WTC11 (cell line): ENCODE data around the gene PTPRO. TPM values are rescaled to one million over a fixed set of nuclear protein-coding genes. Genes with fewer than 3 reads are reported as not detected.

Experiments used
- ATAC-seq: fragments of 200-7000 bp; cut with Tn5 transposase; 2 replicates; pipeline ENCODE4 v1.10.0; 2021; ENCODE audit warnings: mild to moderate bottlenecking, moderate library complexity
- CTCF ChIA-PET: fragments of 300-600 bp; sonication (Branson Sonifier 250); formaldehyde crosslinking; loops from one replicate; lab custom pipeline; 2021; ENCODE audit warnings: antibody characterized with exemption; lab: Charles Lee
- POLR2A ChIA-PET: fragments of 350-600 bp; sonication (Branson Sonifier 250); formaldehyde crosslinking; loops from one replicate; lab custom pipeline; 2021; ENCODE audit warnings: antibody characterized with exemption; lab: Charles Lee
- DNase-seq: peaks from one replicate; pipeline ENCODE4 v3.0.0; 2021; ENCODE audit warnings: low spot score
- H3K27ac Mint-ChIP-seq: 2 replicates; pipeline ENCODE4 v1.8.0; 2021; ENCODE audit warnings: mixed read lengths
- H3K27me3 Mint-ChIP-seq: 2 replicates; pipeline ENCODE4 v1.8.0; 2021; ENCODE audit warnings: low read depth, mild to moderate bottlenecking, moderate library complexity, mixed read lengths
- H3K36me3 Mint-ChIP-seq: 2 replicates; pipeline ENCODE4 v1.8.0; 2021; ENCODE audit warnings: mixed read lengths
- H3K4me1 Mint-ChIP-seq: 2 replicates; pipeline ENCODE4 v1.8.0; 2022; ENCODE audit warnings: mixed read lengths
- H3K4me3 Mint-ChIP-seq: 2 replicates; pipeline ENCODE4 v1.8.0; 2021; ENCODE audit warnings: mild to moderate bottlenecking, moderate library complexity, mixed read lengths
- H3K9me3 Mint-ChIP-seq: 2 replicates; pipeline ENCODE4 v1.8.0; 2021; ENCODE audit warnings: mixed read lengths
- ATF1 ChIP-seq: sonication (generic); formaldehyde crosslinking; IDR thresholded peaks from 2 replicates; pipeline ENCODE4 v1.8.1; 2023; ENCODE audit warnings: mild to moderate bottlenecking, moderate library complexity, missing genetic modification reagents
- E2F1 ChIP-seq: sonication (generic); formaldehyde crosslinking; IDR thresholded peaks from 2 replicates; pipeline ENCODE4 v1.8.0; 2022; ENCODE audit warnings: mild to moderate bottlenecking, missing genetic modification reagents
- E2F4 ChIP-seq: sonication (generic); formaldehyde crosslinking; IDR thresholded peaks from 2 replicates; pipeline ENCODE4 v1.8.1; 2022; ENCODE audit warnings: low read depth, mild to moderate bottlenecking, moderate library complexity, missing genetic modification reagents, borderline replicate concordance
- E2F5 ChIP-seq: sonication (generic); formaldehyde crosslinking; IDR thresholded peaks from 2 replicates; pipeline ENCODE4 v1.8.1; 2022; ENCODE audit warnings: mild to moderate bottlenecking, moderate library complexity, missing genetic modification reagents
- ERG ChIP-seq: fragments of 250-450 bp; sonication (Bioruptor Pico); IDR thresholded peaks from 2 replicates; pipeline ENCODE4 v1.8.0; 2021; ENCODE audit warnings: mild to moderate bottlenecking
- ESRRA ChIP-seq: sonication (generic); formaldehyde crosslinking; IDR thresholded peaks from 2 replicates; pipeline ENCODE4 v1.8.1; 2022; ENCODE audit warnings: mild to moderate bottlenecking, missing genetic modification reagents, borderline replicate concordance
- FOXP4 ChIP-seq: sonication (generic); formaldehyde crosslinking; IDR thresholded peaks from 2 replicates; pipeline ENCODE4 v1.8.0; 2022; ENCODE audit warnings: mild to moderate bottlenecking, missing genetic modification reagents
- IRF1 ChIP-seq: sonication (generic); formaldehyde crosslinking; IDR thresholded peaks from 2 replicates; pipeline ENCODE4 v1.8.0; 2023; ENCODE audit warnings: missing genetic modification reagents
- IRF2 ChIP-seq: sonication (generic); formaldehyde crosslinking; IDR thresholded peaks from 2 replicates; pipeline ENCODE4 v1.8.0; 2022; ENCODE audit warnings: low read depth, missing genetic modification reagents, borderline replicate concordance
- JUN ChIP-seq: sonication (generic); formaldehyde crosslinking; IDR thresholded peaks from 2 replicates; pipeline ENCODE4 v1.8.0; 2023; ENCODE audit warnings: mild to moderate bottlenecking, missing genetic modification reagents
- MXD4 ChIP-seq: fragments of 250-450 bp; sonication (Bioruptor Pico); IDR thresholded peaks from 2 replicates; pipeline ENCODE4 v1.8.0; 2021; ENCODE audit warnings: mild to moderate bottlenecking, moderate library complexity, borderline replicate concordance
- NFATC4 ChIP-seq: fragments of 250-450 bp; sonication (Bioruptor Pico); IDR thresholded peaks from 2 replicates; pipeline ENCODE4 v1.9.0; 2021; ENCODE audit warnings: mild to moderate bottlenecking
- NFYB ChIP-seq: sonication (generic); formaldehyde crosslinking; conservative IDR thresholded peaks from 2 replicates; pipeline ENCODE4 v1.8.0; 2022; ENCODE audit warnings: low read depth, missing genetic modification reagents
- PRDM15 ChIP-seq: sonication (generic); formaldehyde crosslinking; IDR thresholded peaks from 2 replicates; pipeline ENCODE4 v1.8.0; 2022; ENCODE audit warnings: missing genetic modification reagents
- TEAD4 ChIP-seq: sonication (generic); formaldehyde crosslinking; IDR thresholded peaks from 2 replicates; pipeline ENCODE4 v1.8.0; 2022; ENCODE audit warnings: mild to moderate bottlenecking, missing genetic modification reagents
- TP53 ChIP-seq: sonication (generic); formaldehyde crosslinking; IDR thresholded peaks from 2 replicates; pipeline ENCODE4 v1.8.1; 2023; ENCODE audit warnings: mild to moderate bottlenecking, missing genetic modification reagents
- ZNF281 ChIP-seq: sonication (generic); formaldehyde crosslinking; IDR thresholded peaks from 2 replicates; pipeline ENCODE4 v1.8.0; 2023; ENCODE audit warnings: mild to moderate bottlenecking, missing genetic modification reagents
- ZNF416 ChIP-seq: fragments of 250-450 bp; sonication (Bioruptor Pico); IDR thresholded peaks from 2 replicates; pipeline ENCODE4 v1.9.0; 2021; ENCODE audit warnings: mild to moderate bottlenecking, inconsistent platforms
- total RNA-seq: library from RNA; stranded (reverse); gene quantifications from 3 replicates; pipeline ENCODE4 v1.2.3, GENCODE V29; 2021

PTPRO gene
- total RNA-seq, 1 experiment from 2014 or later: 1.1 TPM

- ChIA-PET POLR2A (no interaction called here), CTCF (no interaction called here)
- Mint-ChIP-seq H3K27ac (no peak overlapping the region), H3K36me3 (no peaks in the 10 kb centered on the region), H3K9me3 (no peaks in the 10 kb centered on the region), H3K4me3 (no peak overlapping the region), H3K27me3 (no peaks in the 10 kb centered on the region), H3K4me1 (no peaks in the 10 kb centered on the region)
- DNase-seq (no peak), ATAC-seq (no peak)
- no peak for TF ChIP-seq ESRRA (CRISPR knock-in tag)
- no peak for TF ChIP-seq TEAD4 (CRISPR knock-in tag)
- TF ChIP-seq ZNF416 (CRISPR knock-in tag): no peak
- no peak for TF ChIP-seq E2F1 (CRISPR knock-in tag)
- TF ChIP-seq JUN (CRISPR knock-in tag): no peak
- TF ChIP-seq PRDM15: no peak
- TF ChIP-seq ATF1 (CRISPR knock-in tag): no peak
- no peak for TF ChIP-seq E2F4 (CRISPR knock-in tag)
- no peak for TF ChIP-seq IRF2 (CRISPR knock-in tag)
- no peak for TF ChIP-seq NFYB (CRISPR knock-in tag)
- TF ChIP-seq TP53 (CRISPR knock-in tag): no peak
- no peak for TF ChIP-seq E2F5 (CRISPR knock-in tag)
- no peak for TF ChIP-seq IRF1
- no peak for TF ChIP-seq ERG (CRISPR knock-in tag)
Observed at GRCh38 chr12:15538881-15539280, 216.6 kb downstream of the PTPRO start.

- H3K9me3 Mint-ChIP-seq: no peaks in the 10 kb centered on the region
- no peaks in the 10 kb centered on the region for H3K4me1 Mint-ChIP-seq
- POLR2A ChIA-PET: no interaction called here
- ATAC-seq (no peak), DNase-seq (no peak)
- no peaks in the 10 kb centered on the region for H3K36me3 Mint-ChIP-seq
- CTCF ChIA-PET: interaction anchor here (1.4 to 2.2 kb wide), 2 partner anchors 8 to 45 kb away, joined by 7 to 11 read pairs; no protein-coding TSS in a partner anchor
- H3K4me3 Mint-ChIP-seq: no peak overlapping the region
- H3K27ac Mint-ChIP-seq: no peak overlapping the region
- no peaks in the 10 kb centered on the region for H3K27me3 Mint-ChIP-seq
- TF ChIP-seq FOXP4 (CRISPR knock-in tag): no peak
- no peak for TF ChIP-seq ZNF281
- no peak for TF ChIP-seq MXD4
- no peak for TF ChIP-seq NFATC4
Observed at GRCh38 chr12:15540005-15540404, 217.7 kb downstream of the PTPRO start.
